ENCODE data around the gene CFAP54. TPM values are rescaled to one million over a fixed set of nuclear protein-coding genes. Genes with fewer than 3 reads are reported as not detected.

Gene CFAP54
- total RNA-seq, 1 donor from 2014 or later, result 0.73 TPM

GRCh38 chr12:96824074-96824837, 334.9 kb downstream of the CFAP54 start:
- no peak overlapping the region for H3K4me3 Mint-ChIP-seq (ENCODE audit: unreplicated experiment)
- H3K27me3 Mint-ChIP-seq (ENCODE audit: unreplicated experiment), result peaks cover 8% of the 10 kb centered on the region
- no peaks in the 10 kb centered on the region for H3K4me1 Mint-ChIP-seq (ENCODE audit: unreplicated experiment)
- H3K9me3 Mint-ChIP-seq (ENCODE audit: unreplicated experiment), result peaks cover 3% of the 10 kb centered on the region
- no peak for TF ChIP-seq CTCF (IDR thresholded peaks at IDR 0.05)
- H3K36me3 Mint-ChIP-seq (ENCODE audit: unreplicated experiment), result no peaks in the 10 kb centered on the region
- DNase-seq (ENCODE audit: extremely low spot score, unreplicated experiment), result no peak
- no peak overlapping the region for H3K27ac Mint-ChIP-seq (ENCODE audit: unreplicated experiment)

GRCh38 chr12:96824838-96825236, 335.5 kb downstream of the CFAP54 start:
- H3K9me3 Mint-ChIP-seq (ENCODE audit: unreplicated experiment), result no peaks in the 10 kb centered on the region
- no peak for TF ChIP-seq CTCF (IDR thresholded peaks at IDR 0.05)
- no peaks in the 10 kb centered on the region for H3K4me1 Mint-ChIP-seq (ENCODE audit: unreplicated experiment)
- no peak overlapping the region for H3K4me3 Mint-ChIP-seq (ENCODE audit: unreplicated experiment)
- no peak overlapping the region for H3K27ac Mint-ChIP-seq (ENCODE audit: unreplicated experiment)
- H3K27me3 Mint-ChIP-seq (ENCODE audit: unreplicated experiment), result peaks cover 6% of the 10 kb centered on the region
- no peaks in the 10 kb centered on the region for H3K36me3 Mint-ChIP-seq (ENCODE audit: unreplicated experiment)
- DNase-seq (ENCODE audit: extremely low spot score, unreplicated experiment), result no peak

GRCh38 chr12:96828169-96828789, 338.9 kb downstream of the CFAP54 start:
- H3K4me1 Mint-ChIP-seq (ENCODE audit: unreplicated experiment), result no peaks in the 10 kb centered on the region
- no peaks in the 10 kb centered on the region for H3K27me3 Mint-ChIP-seq (ENCODE audit: unreplicated experiment)
- H3K4me3 Mint-ChIP-seq (ENCODE audit: unreplicated experiment), result no peak overlapping the region
- H3K9me3 Mint-ChIP-seq (ENCODE audit: unreplicated experiment), result no peaks in the 10 kb centered on the region
- no peak overlapping the region for H3K27ac Mint-ChIP-seq (ENCODE audit: unreplicated experiment)
- H3K36me3 Mint-ChIP-seq (ENCODE audit: unreplicated experiment), result no peaks in the 10 kb centered on the region
- DNase-seq (ENCODE audit: extremely low spot score, unreplicated experiment), result no peak
- TF ChIP-seq CTCF (IDR thresholded peaks at IDR 0.05), result no peak

- TF ChIP-seq CTCF (IDR thresholded peaks at IDR 0.05), result no peak
- DNase-seq (ENCODE audit: extremely low spot score, unreplicated experiment), result no peak
- Mint-ChIP-seq H3K9me3 (ENCODE audit: unreplicated experiment) (no peaks in the 10 kb centered on the region), H3K27ac (ENCODE audit: unreplicated experiment) (no peak overlapping the region), H3K4me3 (ENCODE audit: unreplicated experiment) (no peak overlapping the region), H3K36me3 (ENCODE audit: unreplicated experiment) (no peaks in the 10 kb centered on the region), H3K4me1 (ENCODE audit: unreplicated experiment) (no peaks in the 10 kb centered on the region), H3K27me3 (ENCODE audit: unreplicated experiment) (no peaks in the 10 kb centered on the region)
Measured at GRCh38 chr12:96829354-96829753, 340.0 kb downstream of the CFAP54 start.

- H3K27me3 Mint-ChIP-seq (ENCODE audit: unreplicated experiment), result peaks cover 8% of the 10 kb centered on the region
- H3K36me3 Mint-ChIP-seq (ENCODE audit: unreplicated experiment), result no peaks in the 10 kb centered on the region
- H3K9me3 Mint-ChIP-seq (ENCODE audit: unreplicated experiment), result no peaks in the 10 kb centered on the region
- H3K4me1 Mint-ChIP-seq (ENCODE audit: unreplicated experiment), result no peaks in the 10 kb centered on the region
- no peak for TF ChIP-seq CTCF (IDR thresholded peaks at IDR 0.05)
- no peak overlapping the region for H3K4me3 Mint-ChIP-seq (ENCODE audit: unreplicated experiment)
- DNase-seq (ENCODE audit: extremely low spot score, unreplicated experiment), result no peak
- no peak overlapping the region for H3K27ac Mint-ChIP-seq (ENCODE audit: unreplicated experiment)
Measured at GRCh38 chr12:96831346-96831745, 342.0 kb downstream of the CFAP54 start.
